Muscle layer of colon (tissue), 2 donors: ENCODE measurements around the gene TLCD2.
A peak's percentile ranks its signal among the peaks of the same experiment; 100 is the strongest.

Source experiments
- H3K27ac ChIP-seq: one replicate; pipeline ENCODE4 v1.7.0; 2013; ENCODE audit warnings: low read depth, mild to moderate bottlenecking, low read length, moderate library complexity
- H3K27me3 ChIP-seq, 2 donors: one replicate each; pipeline ENCODE4 v1.7.0; 2013; ENCODE audit warnings: low read length in 2 of 2, mild to moderate bottlenecking in 2 of 2; ENCODE audit not compliant: insufficient read depth in 2 of 2, control insufficient read depth in 1 of 2
- H3K36me3 ChIP-seq: one replicate; pipeline ENCODE4 v1.7.0; 2013; ENCODE audit warnings: mild to moderate bottlenecking, low read length; ENCODE audit not compliant: insufficient read depth
- H3K4me1 ChIP-seq: one replicate; pipeline ENCODE4 v1.7.0; 2013; ENCODE audit warnings: mild to moderate bottlenecking, low read length; ENCODE audit not compliant: insufficient read depth
- H3K4me3 ChIP-seq, 2 donors: one replicate each; pipeline ENCODE4 v1.7.0; 2013; ENCODE audit warnings: low read length in 2 of 2, low read depth in 1 of 2, mild to moderate bottlenecking in 1 of 2, moderate library complexity in 1 of 2
- H3K9ac ChIP-seq: one replicate; pipeline ENCODE4 v1.7.0; 2013; ENCODE audit warnings: low read length
- H3K9me3 ChIP-seq: one replicate; pipeline ENCODE4 v1.7.0; 2013; ENCODE audit warnings: mild to moderate bottlenecking, low read length
- donor health status: abdominal sarcoma.
- donor health status: Adenocarcinoma of cecum.

The TLCD2 gene

DNA sequence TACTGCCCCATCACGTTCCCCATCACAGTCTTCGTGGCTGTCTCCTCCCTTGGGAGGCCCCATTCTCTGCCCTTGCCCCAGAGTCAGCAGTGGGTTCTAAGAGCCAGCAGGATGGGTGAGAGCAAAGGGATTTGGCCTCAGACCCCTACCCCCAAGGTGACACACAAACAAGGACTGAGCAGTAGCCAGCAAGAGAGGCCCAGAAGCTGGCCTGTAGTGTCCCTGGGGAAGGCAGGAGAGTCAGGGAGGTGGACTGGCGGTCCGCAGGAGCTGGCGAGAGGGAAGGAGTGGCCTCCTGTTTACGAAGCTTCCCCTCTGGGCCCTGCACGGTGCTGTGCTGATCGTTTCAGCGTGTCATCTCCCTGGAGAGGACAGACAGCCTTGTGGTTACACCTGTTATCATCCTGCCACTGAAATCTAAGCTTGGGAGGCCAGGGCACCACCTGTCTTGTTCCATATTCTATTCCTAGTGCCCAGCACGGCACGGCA, 22.7 kb upstream of the TLCD2 start:
- Histone ChIP-seq H3K36me3 (peaks cover 43% of the 10 kb centered on the region), H3K4me1 (peaks cover 5% of the 10 kb centered on the region), H3K27ac (no peak overlapping the region)

GRCh38 chr17:1732241-1732832, 22.2 kb upstream of the TLCD2 start:
- no peaks in the 10 kb centered on the region for H3K9me3 ChIP-seq
- no peak overlapping the region for H3K27ac ChIP-seq
- H3K4me1 ChIP-seq = peaks cover 5% of the 10 kb centered on the region
- no peaks in the 10 kb centered on the region for H3K27me3 ChIP-seq
- no peak overlapping the region for H3K4me3 ChIP-seq
- H3K9ac ChIP-seq = no peak overlapping the region
- H3K36me3 ChIP-seq = peaks cover 43% of the 10 kb centered on the region

More for the DNA sequence above, 22.7 kb upstream of the TLCD2 start:
- Histone ChIP-seq H3K27me3 (no peaks in the 10 kb centered on the region), H3K9me3 (no peaks in the 10 kb centered on the region), H3K4me3 (no peak overlapping the region), H3K9ac (no peak overlapping the region)

DNA sequence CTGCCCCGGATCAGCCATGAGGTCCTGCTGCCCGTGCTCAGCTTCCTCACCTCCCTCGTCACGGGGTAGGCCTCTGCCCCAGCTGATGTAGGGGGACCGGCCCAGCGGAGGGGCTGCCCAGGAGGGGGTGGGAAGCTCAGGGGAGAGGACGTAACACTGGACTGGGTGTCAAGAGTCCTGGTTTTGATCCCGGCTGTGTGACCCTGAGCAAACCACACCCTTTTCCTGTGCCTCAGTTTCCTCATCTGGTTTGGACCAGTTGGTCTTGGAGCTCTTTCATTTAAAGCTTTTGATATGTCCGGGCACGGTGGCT, 21.0 kb upstream of the TLCD2 start:
- Histone ChIP-seq H3K9me3 (no peaks in the 10 kb centered on the region), H3K9ac (no peak overlapping the region), H3K36me3 (peaks cover 43% of the 10 kb centered on the region), H3K27me3 (no peaks in the 10 kb centered on the region), H3K27ac (no peak overlapping the region), H3K4me3 (no peak overlapping the region), H3K4me1 (peaks cover 12% of the 10 kb centered on the region)

DNA sequence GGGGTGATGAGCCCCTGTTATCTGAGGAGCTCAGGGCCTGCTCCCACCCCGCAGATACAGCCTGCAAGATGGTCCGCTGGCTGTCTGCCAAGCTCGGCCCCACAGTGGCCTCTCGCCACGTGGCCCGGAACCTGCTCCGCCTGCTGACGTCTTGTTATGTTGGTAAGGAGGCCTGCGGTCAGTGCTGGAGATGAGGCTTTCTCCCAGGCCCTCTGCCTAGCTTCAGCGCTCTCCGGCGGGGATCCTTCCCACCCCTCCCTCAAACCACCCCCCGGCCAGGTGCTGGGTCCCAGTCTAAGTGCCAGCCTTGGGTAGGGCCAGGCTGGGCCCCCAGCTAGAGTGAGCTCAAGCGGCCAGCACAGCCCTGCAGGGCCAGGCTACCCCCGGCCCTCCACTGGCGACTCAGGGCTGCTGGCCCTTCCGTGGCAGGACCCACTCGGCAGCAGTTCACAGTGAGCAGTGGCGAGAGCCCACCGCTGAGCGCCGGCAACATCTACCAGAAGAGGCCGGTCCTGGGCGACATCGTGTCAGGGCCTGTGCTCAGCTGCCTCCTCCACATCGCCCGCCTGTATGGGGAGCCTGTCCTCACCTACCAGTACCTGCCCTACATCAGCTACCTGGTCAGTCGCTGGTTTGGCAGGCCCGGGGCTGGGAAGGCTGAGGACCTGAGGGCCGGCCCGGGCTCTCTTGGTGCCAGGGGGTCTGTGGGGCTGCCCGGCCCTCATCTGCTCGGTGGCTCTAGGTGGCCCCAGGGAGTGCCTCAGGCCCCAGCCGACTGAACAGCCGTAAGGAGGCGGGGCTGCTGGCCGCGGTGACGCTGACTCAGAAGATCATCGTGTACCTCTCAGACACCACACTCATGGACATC, 20.4 kb upstream of the TLCD2 start:
- H3K36me3 ChIP-seq = peaks cover 38% of the 10 kb centered on the region
- peaks cover 15% of the 10 kb centered on the region for H3K4me1 ChIP-seq
- peak overlapping the region in 1 of 2 donors; percentile 20 for H3K4me3 ChIP-seq

DNA sequence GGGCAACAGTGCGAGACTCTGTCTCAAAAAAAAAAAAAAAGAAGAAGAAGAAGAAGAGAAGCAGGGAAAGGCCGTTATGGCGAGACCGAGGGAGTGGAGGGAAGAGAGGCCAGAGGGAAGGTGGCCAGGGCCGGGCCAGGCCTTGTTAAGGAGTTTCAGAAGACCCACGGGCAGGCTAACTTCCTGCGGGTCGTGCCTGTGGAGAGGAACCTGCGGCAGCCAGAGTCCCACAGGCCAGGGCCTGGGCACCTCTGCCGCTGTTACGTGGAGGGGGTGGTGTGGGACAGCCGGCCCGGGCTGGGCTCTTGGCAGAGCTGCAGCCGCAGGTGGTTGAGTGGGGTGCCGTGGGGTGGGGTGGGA, 19.8 kb upstream of the TLCD2 start:
- H3K9me3 ChIP-seq = no peaks in the 10 kb centered on the region
- H3K4me1 ChIP-seq = peaks cover 20% of the 10 kb centered on the region
- no peak overlapping the region for H3K4me3 ChIP-seq
- no peak overlapping the region for H3K9ac ChIP-seq
- no peaks in the 10 kb centered on the region for H3K27me3 ChIP-seq
- H3K27ac ChIP-seq = no peak overlapping the region
- peaks cover 35% of the 10 kb centered on the region for H3K36me3 ChIP-seq

More for the DNA sequence above, 20.4 kb upstream of the TLCD2 start:
- peak overlapping the region; percentile 61 for H3K9ac ChIP-seq
- H3K27ac ChIP-seq = peak overlapping the region; percentile 79
- no peaks in the 10 kb centered on the region for H3K27me3 ChIP-seq
- H3K9me3 ChIP-seq = no peaks in the 10 kb centered on the region

- Histone ChIP-seq H3K27ac (no peak overlapping the region), H3K9me3 (no peaks in the 10 kb centered on the region), H3K4me1 (peaks cover 27% of the 10 kb centered on the region), H3K27me3 (no peaks in the 10 kb centered on the region), H3K4me3 (no peak overlapping the region), H3K36me3 (peaks cover 25% of the 10 kb centered on the region), H3K9ac (no peak overlapping the region)
These were observed 17.9 kb upstream of the TLCD2 start for GRCh38 chr17:1727876-1728630.

GRCh38 chr17:1727258-1727789, 17.1 kb upstream of the TLCD2 start:
- H3K9ac ChIP-seq = no peak overlapping the region
- H3K4me3 ChIP-seq = no peak overlapping the region
- H3K36me3 ChIP-seq = peaks cover 20% of the 10 kb centered on the region
- no peaks in the 10 kb centered on the region for H3K9me3 ChIP-seq
- no peaks in the 10 kb centered on the region for H3K27me3 ChIP-seq
- H3K27ac ChIP-seq = no peak overlapping the region
- peaks cover 27% of the 10 kb centered on the region for H3K4me1 ChIP-seq

DNA sequence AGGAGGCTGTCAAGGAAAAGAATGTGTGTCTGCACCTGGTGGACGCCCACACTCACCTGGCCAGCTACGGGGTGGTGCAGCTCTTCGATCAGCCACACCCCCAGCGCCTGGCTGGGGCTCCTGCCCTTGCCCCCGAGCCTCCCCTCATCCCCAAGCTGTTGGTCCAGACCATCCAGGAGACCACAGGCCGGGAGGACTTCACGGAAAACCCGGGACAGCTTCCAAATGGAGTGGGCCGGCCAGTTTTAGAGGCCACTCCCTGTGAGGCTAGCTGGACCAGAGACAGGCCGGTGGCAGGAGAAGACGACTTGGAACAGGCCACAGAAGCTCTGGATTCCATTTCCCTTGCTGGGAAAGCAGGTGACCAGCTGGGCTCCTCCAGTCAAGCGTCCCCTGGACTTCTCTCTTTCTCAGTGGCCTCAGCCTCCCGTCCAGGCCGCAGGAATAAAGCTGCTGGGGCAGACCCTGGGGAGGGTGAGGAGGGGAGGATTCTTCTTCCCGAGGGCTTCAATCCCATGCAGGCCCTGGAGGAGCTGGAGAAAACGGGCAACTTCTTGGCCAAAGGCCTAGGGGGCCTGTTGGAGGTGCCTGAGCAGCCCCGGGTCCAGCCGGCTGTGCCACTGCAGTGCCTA, 16.6 kb upstream of the TLCD2 start:
- H3K9me3 ChIP-seq = no peaks in the 10 kb centered on the region
- H3K27me3 ChIP-seq = no peaks in the 10 kb centered on the region
- peaks cover 27% of the 10 kb centered on the region for H3K4me1 ChIP-seq
- no peak overlapping the region for H3K9ac ChIP-seq
- no peak overlapping the region for H3K27ac ChIP-seq
- H3K36me3 ChIP-seq = peaks cover 20% of the 10 kb centered on the region
- H3K4me3 ChIP-seq = no peak overlapping the region

- no peaks in the 10 kb centered on the region for H3K27me3 ChIP-seq
- H3K9me3 ChIP-seq = no peaks in the 10 kb centered on the region
- no peak overlapping the region for H3K27ac ChIP-seq
- H3K4me3 ChIP-seq = peak overlapping the region; percentile 68 to 96
- H3K4me1 ChIP-seq = peaks cover 27% of the 10 kb centered on the region
- H3K9ac ChIP-seq = no peak overlapping the region
- peaks cover 16% of the 10 kb centered on the region for H3K36me3 ChIP-seq
These were observed 15.7 kb upstream of the TLCD2 start for GRCh38 chr17:1725642-1726511.

- H3K9me3 ChIP-seq = no peaks in the 10 kb centered on the region
- peak overlapping the region; percentile 68 to 96 for H3K4me3 ChIP-seq
- no peaks in the 10 kb centered on the region for H3K27me3 ChIP-seq
- H3K36me3 ChIP-seq = peaks cover 16% of the 10 kb centered on the region
- no peak overlapping the region for H3K9ac ChIP-seq
- peak overlapping the region; percentile 35 for H3K27ac ChIP-seq
- H3K4me1 ChIP-seq = peaks cover 22% of the 10 kb centered on the region
These were observed 14.9 kb upstream of the TLCD2 start for GRCh38 chr17:1724869-1725641.
